HG02870 (cell line): ENCODE data around the gene CBLC.

Experiments used
- ATAC-seq: cut with Tn5 transposase; IDR thresholded peaks from one replicate; pipeline ENCODE4 v1.9.1; 2021; ENCODE audit warnings: mild to moderate bottlenecking, moderate library complexity; ENCODE audit not compliant: unreplicated experiment

CBLC gene

GRCh38 chr19:44777715-44778347, at the start of gene CBLC:
Gene CBLC (plus strand): TSS chr19:44777890. CDS start chr19:44777932, 42 bp downstream.
- no peak for ATAC-seq

DNA sequence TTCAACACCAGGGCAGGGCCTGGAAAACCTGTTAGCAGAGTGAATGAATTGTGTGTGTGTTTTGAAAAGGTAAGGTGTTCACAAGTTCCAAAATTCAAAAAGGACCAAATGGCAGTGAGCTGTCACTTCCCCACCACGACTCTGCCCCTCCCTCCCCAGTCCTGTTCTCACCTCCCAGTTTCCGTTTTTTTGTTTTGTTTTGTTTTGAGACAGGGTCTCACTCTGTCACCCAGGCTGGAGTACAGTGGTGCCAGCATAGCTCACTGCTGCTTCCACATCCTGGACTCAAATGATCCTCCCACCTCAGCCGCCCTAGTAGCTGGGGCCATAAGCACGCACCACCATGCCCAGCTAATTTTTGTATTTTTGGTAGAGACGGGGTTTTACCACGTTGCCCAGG, 49.5 kb upstream of the CBLC start:
- no peak for ATAC-seq

DNA sequence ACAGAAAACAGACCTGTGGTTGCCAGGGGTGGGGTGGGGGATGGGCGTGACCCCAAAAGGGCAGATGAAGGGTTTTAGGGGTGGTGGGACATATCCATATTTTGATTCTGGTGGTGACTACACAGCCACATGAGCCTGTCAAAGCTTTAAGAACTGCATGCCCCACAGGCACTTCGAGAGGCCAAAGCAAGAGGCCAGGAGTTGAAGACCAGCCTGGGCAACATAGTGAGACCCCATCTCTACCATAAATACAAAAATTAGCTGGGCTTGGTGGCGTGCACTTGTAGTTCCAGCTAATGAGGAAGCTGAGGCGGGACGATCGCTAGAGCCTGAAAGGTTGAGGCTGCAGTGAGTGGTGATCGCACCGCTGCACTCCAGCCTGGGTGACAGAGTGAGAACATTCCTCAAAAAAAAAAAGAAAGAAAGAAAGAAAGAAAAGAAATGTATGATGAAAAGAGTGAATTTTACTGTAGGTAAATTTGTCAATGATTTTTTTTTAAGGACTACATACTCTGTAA, 48.1 kb upstream of the CBLC start:
- no peak for ATAC-seq

DNA sequence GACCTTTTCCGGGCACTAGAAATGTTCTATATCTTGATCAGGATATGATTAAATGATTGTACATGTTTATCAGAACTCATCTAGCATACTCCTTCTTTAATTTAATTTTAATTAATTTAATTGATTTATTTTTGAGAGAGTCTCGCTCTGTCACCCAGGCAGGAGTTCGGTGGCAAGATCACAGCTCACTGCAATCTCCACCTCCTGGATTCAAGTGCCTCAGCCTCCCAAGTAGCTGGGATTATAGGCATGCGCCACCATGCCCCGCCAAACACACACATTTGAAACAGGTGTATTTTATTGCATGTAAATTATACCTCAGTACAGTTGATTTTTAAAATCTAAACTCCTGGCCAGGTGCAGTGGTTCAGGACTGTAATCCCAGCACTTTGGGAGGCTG, 46.6 kb upstream of the CBLC start:
- ATAC-seq, result no peak

DNA sequence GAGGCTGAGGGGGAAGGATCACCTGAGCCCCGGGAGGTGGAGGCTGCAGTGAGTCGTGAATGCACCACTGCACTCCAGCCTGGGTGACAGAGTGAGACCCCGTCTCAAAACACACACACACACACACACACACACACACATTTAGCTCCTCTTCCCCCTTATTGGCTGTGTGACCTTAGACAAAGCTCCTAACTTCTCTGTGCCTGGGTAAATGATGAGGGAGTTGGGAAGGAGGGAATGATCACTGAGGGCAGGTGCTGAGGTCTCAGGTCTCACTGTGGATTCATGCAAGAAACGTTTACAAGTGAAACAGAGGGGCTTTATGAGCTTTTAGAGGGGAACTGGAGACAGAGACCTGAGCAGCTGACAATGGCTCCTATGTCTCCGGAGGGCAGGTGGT, 46.1 kb upstream of the CBLC start:
- ATAC-seq, result no peak

DNA sequence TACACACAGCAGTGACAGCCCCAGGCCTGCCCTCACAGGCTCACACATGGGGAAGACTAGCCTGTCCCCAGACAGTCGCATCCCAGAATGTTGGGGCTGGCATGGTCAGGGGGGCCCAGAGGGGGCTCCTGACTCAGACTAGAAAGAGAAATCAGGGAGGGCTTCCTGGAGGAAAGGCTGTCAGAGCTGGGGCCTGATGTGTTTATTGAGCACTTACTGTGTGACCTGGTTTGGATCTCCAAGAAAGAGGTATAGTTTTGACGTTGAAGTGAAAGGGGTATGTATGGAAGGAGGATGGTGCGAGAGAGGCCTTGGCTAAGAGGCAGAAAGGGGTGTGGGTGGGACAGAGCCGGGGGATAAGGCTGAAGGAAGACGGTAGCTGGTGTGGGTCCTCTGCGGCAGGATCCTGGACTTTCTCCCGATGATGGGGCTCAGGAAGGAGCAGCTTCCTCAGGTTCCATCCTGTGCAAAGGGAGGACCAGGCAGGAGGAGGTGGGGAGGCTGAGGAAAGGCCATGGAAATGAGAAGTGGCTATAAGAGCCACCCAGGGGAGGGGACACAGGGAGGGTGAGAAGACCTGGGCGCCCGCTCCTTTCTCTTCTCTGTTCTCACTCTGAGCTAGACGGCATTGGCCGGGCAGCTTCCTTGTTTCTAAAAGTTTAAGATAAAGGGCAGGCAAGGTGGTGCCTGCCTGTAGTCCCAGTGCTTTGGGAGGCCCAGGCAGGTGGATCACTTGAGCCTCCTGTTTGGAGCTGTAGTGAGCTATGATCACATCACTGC, 45.3 kb upstream of the CBLC start:
- ATAC-seq, result no peak

DNA sequence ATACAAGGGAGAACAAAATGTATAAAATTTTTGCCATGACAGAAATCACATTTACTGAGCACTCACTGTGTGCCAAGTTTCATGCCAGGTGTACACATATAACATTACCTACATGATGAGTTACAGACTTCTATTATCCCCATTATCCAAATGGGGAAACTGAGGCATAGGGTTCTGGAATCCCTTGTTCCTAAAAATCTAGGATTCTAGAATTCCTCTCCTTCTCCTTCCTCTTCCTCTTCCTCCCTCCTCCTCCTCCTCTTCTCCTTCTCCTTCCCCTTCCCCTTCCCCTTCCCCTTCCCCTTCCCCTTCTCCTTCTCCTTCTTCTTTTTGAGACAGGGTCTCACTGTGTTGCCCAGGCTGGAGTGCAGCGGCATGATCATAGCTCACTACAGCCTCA, 43.3 kb upstream of the CBLC start:
- no peak for ATAC-seq

- ATAC-seq, result no peak
Observed at GRCh38 chr19:44735011-44735410, 42.7 kb upstream of the CBLC start.

DNA sequence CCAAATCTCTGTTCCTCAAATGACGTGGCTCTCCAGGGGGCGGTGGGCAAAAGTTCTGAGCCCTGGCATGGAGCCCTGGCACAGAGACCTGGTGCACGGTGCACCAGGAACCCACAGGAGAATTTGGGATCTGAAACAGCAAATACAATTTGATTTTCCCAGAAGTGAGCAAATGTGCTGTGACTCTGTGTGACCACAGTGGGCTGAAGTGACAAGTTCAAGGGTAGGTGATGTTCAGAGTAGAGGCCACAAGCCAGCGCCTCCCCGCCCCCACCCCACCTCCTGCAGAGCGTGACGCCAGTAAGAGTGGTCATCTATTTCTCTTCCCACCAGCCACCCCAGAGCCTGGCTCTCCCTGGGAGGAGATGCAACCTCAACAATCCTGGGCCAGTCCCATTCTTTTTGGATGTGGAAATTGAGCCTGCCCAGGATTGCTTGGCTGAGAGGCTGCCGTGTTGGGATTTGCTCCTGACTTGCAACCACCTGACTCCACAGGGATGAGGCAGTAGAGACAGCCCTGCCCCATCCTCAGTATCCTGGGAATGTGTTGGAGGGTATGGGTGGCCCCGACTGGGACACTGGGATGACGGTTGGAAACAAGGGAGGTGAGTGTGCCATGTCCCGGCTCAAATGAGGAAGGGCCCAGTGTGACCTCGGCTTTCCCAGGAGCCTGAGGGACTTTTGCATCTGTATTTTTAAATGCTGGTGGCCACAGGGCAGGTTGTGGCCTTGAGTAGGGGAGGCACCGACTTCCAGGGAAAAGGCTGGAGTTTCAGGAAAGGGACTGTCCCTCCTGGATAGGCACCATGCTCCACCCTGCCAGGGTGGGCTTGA, 40.2 kb upstream of the CBLC start:
- ATAC-seq, result no peak

GRCh38 chr19:44738136-44738535, 39.6 kb upstream of the CBLC start:
- ATAC-seq, result no peak

DNA sequence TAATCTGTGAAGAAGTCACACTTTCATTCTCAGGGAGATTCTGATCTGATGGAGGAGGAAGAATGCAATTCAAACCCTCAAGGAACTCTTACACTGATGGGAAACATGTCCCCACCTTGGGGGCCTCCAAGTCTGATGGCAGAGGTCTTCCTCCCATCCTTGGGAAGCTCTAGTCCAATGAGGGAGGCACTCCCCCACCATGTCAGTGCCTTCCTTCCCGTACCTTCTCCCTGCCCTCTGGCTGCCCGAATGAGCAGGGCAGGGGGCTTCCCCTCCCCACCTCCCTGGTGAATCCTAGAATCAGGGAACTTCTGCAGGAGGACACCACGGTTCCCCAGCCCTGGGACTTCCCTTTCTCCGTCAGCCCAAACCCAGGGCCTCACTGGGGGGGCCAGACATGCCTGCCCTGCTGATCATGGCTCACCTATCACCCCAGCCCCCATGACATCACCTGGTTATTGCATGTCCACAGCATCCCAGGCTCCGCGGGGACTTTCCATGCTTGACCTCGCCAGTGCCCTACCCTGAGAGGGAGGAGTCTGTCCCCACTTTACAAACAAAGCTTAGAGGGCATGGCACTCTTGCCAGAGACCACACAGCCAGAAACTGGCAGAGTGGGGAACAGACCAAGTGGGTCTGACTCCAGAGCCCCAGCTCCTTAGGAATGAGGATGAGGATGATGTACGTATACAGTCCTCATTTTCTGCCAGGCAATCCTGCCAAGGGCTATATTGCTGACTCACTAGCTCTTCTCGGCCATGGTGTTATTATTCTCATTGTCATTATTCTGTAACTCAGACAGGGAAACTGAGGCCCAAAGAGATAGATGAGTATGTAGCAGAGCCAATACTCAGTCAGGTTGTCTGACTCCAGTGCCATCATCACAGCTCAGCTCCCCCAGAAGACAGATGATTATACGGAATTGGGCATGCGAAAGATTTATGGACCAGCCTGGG, 38.8 kb upstream of the CBLC start:
- no peak for ATAC-seq

DNA sequence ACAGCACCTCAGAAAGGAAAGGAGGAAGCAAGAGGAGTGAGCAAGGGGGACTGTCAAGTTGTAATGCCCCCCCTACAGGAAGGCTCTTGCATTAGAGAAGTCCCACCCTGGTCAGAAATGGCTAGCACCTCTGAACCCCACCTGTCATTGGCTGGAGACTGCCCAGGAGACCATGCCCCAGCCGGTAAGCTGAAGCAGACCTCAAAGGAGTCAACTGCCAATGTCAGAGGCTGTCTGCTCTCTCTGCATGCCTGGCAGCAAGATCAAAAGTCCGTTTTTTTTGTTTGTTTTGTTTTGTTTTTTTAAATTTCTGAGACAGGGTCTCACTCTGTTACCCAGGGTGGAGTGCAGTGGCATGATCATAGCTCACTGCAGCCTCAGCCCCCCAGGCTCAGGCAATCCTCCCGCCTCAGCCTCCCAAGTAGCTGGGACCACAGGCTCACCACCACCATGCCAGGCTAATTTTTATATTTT, 37.3 kb upstream of the CBLC start:
- ATAC-seq, result no peak

- ATAC-seq, result no peak
Observed at GRCh38 chr19:44741258-44741731, 36.4 kb upstream of the CBLC start.

- ATAC-seq, result no peak
Observed at GRCh38 chr19:44741841-44742329, 35.8 kb upstream of the CBLC start.

- ATAC-seq, result no peak
Observed at GRCh38 chr19:44742330-44743061, 35.2 kb upstream of the CBLC start.

GRCh38 chr19:44744871-44745332, 32.8 kb upstream of the CBLC start:
- no peak for ATAC-seq

DNA sequence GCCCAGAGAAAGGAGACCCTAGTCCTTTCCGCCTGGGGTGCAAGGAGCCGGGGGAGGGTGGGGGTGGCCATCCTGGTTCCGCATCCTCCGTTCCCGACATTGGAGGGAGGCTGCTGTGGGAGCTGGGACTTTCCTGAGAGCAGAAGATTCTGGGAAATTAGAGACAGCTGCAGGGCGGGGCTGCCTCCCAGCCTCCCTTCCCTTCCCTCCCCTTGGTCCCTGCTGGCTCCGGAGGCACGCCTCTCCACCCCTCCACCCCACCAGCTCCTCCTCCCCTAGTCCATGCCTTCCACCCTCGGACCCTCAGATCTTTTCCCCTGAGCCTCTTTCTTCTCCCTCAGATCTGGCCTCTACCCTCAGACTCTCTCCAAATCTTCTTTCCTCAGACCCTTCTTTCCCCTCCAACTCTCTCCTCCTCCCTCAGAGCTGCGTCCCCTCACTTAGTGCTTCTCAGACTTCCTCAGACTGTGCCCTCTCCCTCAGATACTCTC, 32.3 kb upstream of the CBLC start:
- ATAC-seq, result no peak

GRCh38 chr19:44745887-44746600, 31.6 kb upstream of the CBLC start:
- ATAC-seq, result no peak
